ENCODE results near the gene OCA2.

OCA2 gene

GRCh38 chr15:27889258-27889657, 209.9 kb downstream of the OCA2 start:
- Histone ChIP-seq H3K9me3 (ENCODE audit: control insufficient read depth, low read length) (no peaks in the 10 kb centered on the region), H3K27me3 (ENCODE audit: control insufficient read depth, insufficient read depth, low read length, poor library complexity, severe bottlenecking) (no peaks in the 10 kb centered on the region), H3K36me3 (ENCODE audit: control insufficient read depth, insufficient read depth, low read length) (no peaks in the 10 kb centered on the region), H3K4me3 (ENCODE audit: insufficient read depth, low read depth, low read length) (no peak overlapping the region), H3K27ac (ENCODE audit: insufficient read depth, low read depth, low read length, poor library complexity, severe bottlenecking) (no peak overlapping the region), H3K4me1 (ENCODE audit: control insufficient read depth, insufficient read depth, low read length) (no peaks in the 10 kb centered on the region)
- 92 to 93% methylated on average over 3 of the region's 3 CpGs for WGBS, 2 experiments

- Histone ChIP-seq H3K9me3 (ENCODE audit: control insufficient read depth, low read length) (no peaks in the 10 kb centered on the region), H3K36me3 (ENCODE audit: control insufficient read depth, insufficient read depth, low read length) (no peaks in the 10 kb centered on the region), H3K4me3 (ENCODE audit: insufficient read depth, low read depth, low read length) (no peak overlapping the region), H3K27ac (ENCODE audit: insufficient read depth, low read depth, low read length, poor library complexity, severe bottlenecking) (no peak overlapping the region), H3K27me3 (ENCODE audit: control insufficient read depth, insufficient read depth, low read length, poor library complexity, severe bottlenecking) (no peaks in the 10 kb centered on the region), H3K4me1 (ENCODE audit: control insufficient read depth, insufficient read depth, low read length) (no peaks in the 10 kb centered on the region)
These were observed 213.9 kb downstream of the OCA2 start for GRCh38 chr15:27885201-27885600.

GRCh38 chr15:27884726-27885125, 214.4 kb downstream of the OCA2 start:
- H3K27me3 ChIP-seq (ENCODE audit: control insufficient read depth, insufficient read depth, low read length, poor library complexity, severe bottlenecking), result no peaks in the 10 kb centered on the region
- no peaks in the 10 kb centered on the region for H3K36me3 ChIP-seq (ENCODE audit: control insufficient read depth, insufficient read depth, low read length)
- H3K27ac ChIP-seq (ENCODE audit: insufficient read depth, low read depth, low read length, poor library complexity, severe bottlenecking), result no peak overlapping the region
- no peaks in the 10 kb centered on the region for H3K9me3 ChIP-seq (ENCODE audit: control insufficient read depth, low read length)
- WGBS, 2 experiments, result 96 to 100% methylated on average over 4 of the region's 4 CpGs
- no peaks in the 10 kb centered on the region for H3K4me1 ChIP-seq (ENCODE audit: control insufficient read depth, insufficient read depth, low read length)
- H3K4me3 ChIP-seq (ENCODE audit: insufficient read depth, low read depth, low read length), result no peak overlapping the region

- WGBS, 2 experiments, result 86 to 97% methylated on average over 4 of the region's 5 CpGs
- H3K9me3 ChIP-seq (ENCODE audit: control insufficient read depth, low read length), result no peaks in the 10 kb centered on the region
- H3K4me1 ChIP-seq (ENCODE audit: control insufficient read depth, insufficient read depth, low read length), result no peaks in the 10 kb centered on the region
- no peaks in the 10 kb centered on the region for H3K27me3 ChIP-seq (ENCODE audit: control insufficient read depth, insufficient read depth, low read length, poor library complexity, severe bottlenecking)
- H3K27ac ChIP-seq (ENCODE audit: insufficient read depth, low read depth, low read length, poor library complexity, severe bottlenecking), result no peak overlapping the region
- H3K36me3 ChIP-seq (ENCODE audit: control insufficient read depth, insufficient read depth, low read length), result no peaks in the 10 kb centered on the region
- H3K4me3 ChIP-seq (ENCODE audit: insufficient read depth, low read depth, low read length), result no peak overlapping the region
These were observed 220.3 kb downstream of the OCA2 start for GRCh38 chr15:27878841-27879240.

- H3K4me1 ChIP-seq (ENCODE audit: control insufficient read depth, insufficient read depth, low read length), result no peaks in the 10 kb centered on the region
- H3K4me3 ChIP-seq (ENCODE audit: insufficient read depth, low read depth, low read length), result no peak overlapping the region
- H3K27me3 ChIP-seq (ENCODE audit: control insufficient read depth, insufficient read depth, low read length, poor library complexity, severe bottlenecking), result no peaks in the 10 kb centered on the region
- H3K27ac ChIP-seq (ENCODE audit: insufficient read depth, low read depth, low read length, poor library complexity, severe bottlenecking), result no peak overlapping the region
- no peaks in the 10 kb centered on the region for H3K9me3 ChIP-seq (ENCODE audit: control insufficient read depth, low read length)
- no peaks in the 10 kb centered on the region for H3K36me3 ChIP-seq (ENCODE audit: control insufficient read depth, insufficient read depth, low read length)
These were observed 225.3 kb downstream of the OCA2 start for GRCh38 chr15:27873828-27874227.

- WGBS, 2 experiments, result 95% methylated on average over 6 of the region's 7 CpGs
- H3K27me3 ChIP-seq (ENCODE audit: control insufficient read depth, insufficient read depth, low read length, poor library complexity, severe bottlenecking), result no peaks in the 10 kb centered on the region
- no peaks in the 10 kb centered on the region for H3K36me3 ChIP-seq (ENCODE audit: control insufficient read depth, insufficient read depth, low read length)
- H3K4me3 ChIP-seq (ENCODE audit: insufficient read depth, low read depth, low read length), result no peak overlapping the region
- no peak overlapping the region for H3K27ac ChIP-seq (ENCODE audit: insufficient read depth, low read depth, low read length, poor library complexity, severe bottlenecking)
- no peaks in the 10 kb centered on the region for H3K4me1 ChIP-seq (ENCODE audit: control insufficient read depth, insufficient read depth, low read length)
- H3K9me3 ChIP-seq (ENCODE audit: control insufficient read depth, low read length), result no peaks in the 10 kb centered on the region
These were observed 226.1 kb downstream of the OCA2 start for GRCh38 chr15:27873039-27873438.

- 89 to 95% methylated on average over 9 of the region's 9 CpGs for WGBS, 2 experiments
These were observed 226.8 kb downstream of the OCA2 start for GRCh38 chr15:27872355-27872754.

GRCh38 chr15:27871902-27872260, 227.2 kb downstream of the OCA2 start:
- WGBS, 2 experiments, result 92 to 97% methylated on average over 4 to 5 of the region's 5 CpGs
- Histone ChIP-seq H3K9me3 (ENCODE audit: control insufficient read depth, low read length) (no peaks in the 10 kb centered on the region), H3K36me3 (ENCODE audit: control insufficient read depth, insufficient read depth, low read length) (no peaks in the 10 kb centered on the region), H3K27me3 (ENCODE audit: control insufficient read depth, insufficient read depth, low read length, poor library complexity, severe bottlenecking) (no peaks in the 10 kb centered on the region), H3K27ac (ENCODE audit: insufficient read depth, low read depth, low read length, poor library complexity, severe bottlenecking) (no peak overlapping the region), H3K4me1 (ENCODE audit: control insufficient read depth, insufficient read depth, low read length) (no peaks in the 10 kb centered on the region), H3K4me3 (ENCODE audit: insufficient read depth, low read depth, low read length) (no peak overlapping the region)

More at GRCh38 chr15:27872355-27872754, 226.8 kb downstream of the OCA2 start:
- no peaks in the 10 kb centered on the region for H3K36me3 ChIP-seq (ENCODE audit: control insufficient read depth, insufficient read depth, low read length)
- H3K27ac ChIP-seq (ENCODE audit: insufficient read depth, low read depth, low read length, poor library complexity, severe bottlenecking), result no peak overlapping the region
- no peak overlapping the region for H3K4me3 ChIP-seq (ENCODE audit: insufficient read depth, low read depth, low read length)
- no peaks in the 10 kb centered on the region for H3K4me1 ChIP-seq (ENCODE audit: control insufficient read depth, insufficient read depth, low read length)
- no peaks in the 10 kb centered on the region for H3K27me3 ChIP-seq (ENCODE audit: control insufficient read depth, insufficient read depth, low read length, poor library complexity, severe bottlenecking)
- H3K9me3 ChIP-seq (ENCODE audit: control insufficient read depth, low read length), result no peaks in the 10 kb centered on the region

GRCh38 chr15:27871078-27871901, 227.8 kb downstream of the OCA2 start:
- H3K27me3 ChIP-seq (ENCODE audit: control insufficient read depth, insufficient read depth, low read length, poor library complexity, severe bottlenecking), result no peaks in the 10 kb centered on the region
- no peaks in the 10 kb centered on the region for H3K4me1 ChIP-seq (ENCODE audit: control insufficient read depth, insufficient read depth, low read length)
- H3K9me3 ChIP-seq (ENCODE audit: control insufficient read depth, low read length), result no peaks in the 10 kb centered on the region
- H3K4me3 ChIP-seq (ENCODE audit: insufficient read depth, low read depth, low read length), result no peak overlapping the region
- 89 to 90% methylated on average over 16 of the region's 16 CpGs for WGBS, 2 experiments
- H3K36me3 ChIP-seq (ENCODE audit: control insufficient read depth, insufficient read depth, low read length), result no peaks in the 10 kb centered on the region
- no peak overlapping the region for H3K27ac ChIP-seq (ENCODE audit: insufficient read depth, low read depth, low read length, poor library complexity, severe bottlenecking)

GRCh38 chr15:27870320-27870719, 228.8 kb downstream of the OCA2 start:
- 94 to 98% methylated on average over 6 of the region's 6 CpGs for WGBS, 2 experiments
- Histone ChIP-seq H3K4me1 (ENCODE audit: control insufficient read depth, insufficient read depth, low read length) (no peaks in the 10 kb centered on the region), H3K27me3 (ENCODE audit: control insufficient read depth, insufficient read depth, low read length, poor library complexity, severe bottlenecking) (no peaks in the 10 kb centered on the region)

More at GRCh38 chr15:27870320-27870719, 228.8 kb downstream of the OCA2 start:
- Histone ChIP-seq H3K36me3 (ENCODE audit: control insufficient read depth, insufficient read depth, low read length) (no peaks in the 10 kb centered on the region), H3K4me3 (ENCODE audit: insufficient read depth, low read depth, low read length) (no peak overlapping the region), H3K9me3 (ENCODE audit: control insufficient read depth, low read length) (no peaks in the 10 kb centered on the region), H3K27ac (ENCODE audit: insufficient read depth, low read depth, low read length, poor library complexity, severe bottlenecking) (no peak overlapping the region)

All from ectodermal cell (in vitro differentiated cells).